UCSD-AML1 (cell line): ENCODE results near the gene OR2S2.
A peak's percentile ranks its signal among the peaks of the same experiment; 100 is the strongest.

Source experiments
- DNase-seq: peaks from one replicate; lab custom pipeline; 2025; ENCODE audit not compliant: unreplicated experiment; lab: John Stamatoyannopoulos, UW

Gene OR2S2

DNA sequence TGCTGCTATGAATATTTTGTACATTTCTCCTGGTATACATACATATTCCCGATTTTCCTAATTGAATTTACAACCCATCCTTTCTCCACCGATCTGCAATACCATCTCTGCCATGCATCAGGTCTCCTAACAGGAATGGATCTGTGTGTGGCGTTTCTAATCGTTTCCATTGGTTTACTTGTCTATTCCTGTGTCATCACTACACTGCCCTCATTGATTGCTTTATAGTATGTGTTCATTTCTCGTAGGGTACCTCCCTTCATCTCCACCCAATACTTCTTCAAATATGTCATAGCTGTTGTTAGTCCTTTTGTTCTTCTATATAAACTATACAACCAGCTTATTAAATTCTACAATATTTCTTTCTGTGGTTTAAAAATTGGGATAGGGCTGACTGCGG is 7.1 kb upstream of the OR2S2 start:
- DNase-seq = no peak

DNA sequence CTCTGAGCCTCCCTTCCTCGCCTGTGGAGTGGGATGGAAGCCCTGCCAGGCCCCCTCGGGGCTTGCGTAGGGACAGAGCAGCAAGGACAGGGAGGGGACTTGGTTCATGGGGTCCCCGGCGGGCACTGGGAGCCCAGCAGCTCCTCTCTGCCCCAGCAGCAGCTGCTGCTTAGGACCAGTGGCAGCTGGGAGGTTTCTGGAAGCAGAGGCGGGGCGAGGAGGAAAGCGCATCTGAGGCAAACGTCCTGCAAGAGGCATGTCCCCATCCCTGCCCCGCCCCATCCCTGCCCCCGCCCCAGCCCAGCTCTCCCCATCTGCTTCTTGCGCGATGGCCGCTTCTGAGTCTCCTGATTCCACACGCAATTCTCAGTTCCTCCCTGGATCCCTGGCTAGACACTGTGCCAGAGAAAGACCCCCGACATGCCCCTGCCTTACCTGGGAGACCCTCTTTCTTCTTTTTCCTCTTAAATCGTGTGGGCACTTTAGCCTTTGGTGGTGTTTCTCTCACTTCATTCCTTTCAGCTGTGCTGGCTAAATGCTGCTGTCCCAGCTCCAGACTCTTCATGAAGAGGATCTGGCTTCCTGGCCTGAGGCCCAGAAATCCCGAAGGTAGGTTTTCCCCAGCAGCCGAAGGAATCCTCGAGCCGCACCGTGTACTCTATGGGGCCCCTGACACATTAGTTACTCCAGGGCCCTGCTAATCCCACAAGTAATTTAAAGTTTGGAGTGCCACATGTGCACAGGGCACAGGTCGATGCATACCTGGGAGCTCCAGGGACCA is 4.4 kb upstream of the OR2S2 start:
- DNase-seq = no peak

DNA sequence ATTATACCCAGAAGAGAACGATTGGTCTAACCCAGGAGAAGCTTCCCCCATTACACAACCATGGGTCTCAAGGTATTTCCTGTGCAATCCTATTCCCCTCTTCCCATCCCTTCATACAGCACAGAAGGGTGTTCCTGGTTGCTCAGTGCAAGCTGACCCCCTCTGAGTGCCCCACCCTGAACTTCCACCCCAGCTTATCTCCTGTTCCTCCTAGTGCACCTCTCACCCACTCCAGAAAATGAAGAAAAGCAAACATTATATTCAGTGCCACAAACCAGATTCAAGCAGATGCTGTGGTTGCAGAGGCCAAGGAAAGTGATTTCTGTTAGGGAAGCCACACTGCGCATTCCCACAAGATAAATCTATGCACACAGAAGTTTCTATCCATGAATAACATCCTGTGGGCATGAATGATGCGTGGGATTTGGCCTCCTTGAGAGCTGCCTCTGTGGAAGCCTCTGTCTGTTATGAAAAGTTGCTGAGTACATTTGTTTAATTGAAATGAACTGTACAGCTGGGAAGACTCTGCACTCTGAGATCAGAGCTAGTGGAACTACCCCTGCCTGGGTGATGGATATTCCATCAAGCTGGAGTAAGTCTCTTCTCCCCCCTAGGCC is 2.2 kb upstream of the OR2S2 start:
- no peak for DNase-seq

DNA sequence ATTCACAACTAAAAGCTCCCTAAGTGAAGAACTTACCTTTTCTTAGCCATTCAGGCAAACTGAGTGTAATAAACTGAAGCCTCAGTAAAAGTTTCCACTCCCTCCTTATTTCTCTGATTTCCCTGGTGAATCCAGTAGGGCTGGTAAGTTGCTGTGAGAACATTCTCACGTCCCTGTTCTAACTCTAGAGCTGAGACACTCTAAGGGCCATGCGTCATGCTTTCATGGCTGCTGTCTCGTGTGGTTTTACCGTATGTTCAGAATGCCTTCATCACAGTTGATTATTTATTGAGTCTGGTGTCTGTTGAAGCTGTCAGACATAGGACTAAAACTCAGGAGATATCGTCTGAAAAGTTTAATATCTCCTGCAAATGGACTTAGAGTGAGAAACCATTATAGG is 1.3 kb downstream of the OR2S2 start:
- DNase-seq = no peak

DNA sequence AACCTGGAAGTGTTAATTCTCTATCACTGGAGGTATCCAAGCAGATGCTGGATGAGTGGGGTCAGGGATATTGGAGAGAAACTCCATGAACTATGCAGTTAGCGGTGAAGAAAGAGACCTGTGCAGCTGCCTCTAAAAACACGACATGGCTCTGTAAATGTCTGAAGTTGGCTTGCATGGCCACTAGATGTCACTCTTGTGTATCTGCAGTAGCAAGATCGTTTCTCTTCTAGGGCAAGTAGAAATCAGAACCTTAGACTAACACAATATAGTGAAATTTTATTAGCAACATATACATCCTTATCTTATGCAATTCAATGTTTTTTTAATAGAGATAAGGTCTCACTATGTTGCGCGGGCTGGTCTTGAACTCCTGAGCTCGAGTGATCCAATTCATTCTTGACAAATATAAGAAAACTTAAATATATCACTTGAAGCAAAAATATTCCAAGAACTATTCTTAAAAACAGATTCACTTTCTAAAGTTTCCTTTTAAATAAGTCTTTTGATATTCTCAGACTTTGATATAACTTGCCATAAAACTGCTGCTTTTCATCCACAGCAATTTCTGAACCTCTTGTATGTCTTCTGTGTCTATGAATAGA is 2.9 kb downstream of the OR2S2 start:
- DNase-seq = no peak

DNA sequence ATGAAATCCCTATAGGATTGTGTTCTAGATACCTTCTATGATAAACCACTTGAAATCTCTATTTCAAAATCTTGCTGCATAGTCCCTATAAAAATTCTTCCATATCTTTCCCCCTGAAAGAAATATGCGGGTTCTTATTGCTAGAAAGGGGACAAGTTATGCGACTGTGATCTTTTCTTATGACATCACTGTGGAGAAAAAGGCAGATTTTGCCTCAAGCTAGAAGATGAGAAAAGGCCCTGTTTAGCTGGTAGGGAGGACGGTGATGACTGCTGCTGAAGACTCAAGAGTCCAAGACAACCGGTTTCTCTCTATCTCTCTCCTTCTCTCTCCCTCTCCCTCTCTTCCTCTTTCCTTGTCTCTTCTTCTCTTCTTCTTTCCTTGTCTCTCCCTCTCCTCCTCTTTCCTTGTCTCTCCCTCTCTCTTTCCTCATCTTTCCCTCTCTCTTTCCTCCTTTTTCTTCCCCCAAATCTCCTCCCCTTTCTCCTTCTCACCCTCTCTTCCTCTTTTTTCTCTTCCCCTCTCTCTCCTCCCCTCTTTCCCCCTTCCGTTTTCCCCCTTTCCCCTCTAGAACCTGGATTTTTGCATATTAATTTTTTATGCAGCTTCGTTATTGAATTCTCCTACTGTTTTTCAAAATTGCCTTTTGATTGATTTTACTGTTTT is 5.3 kb downstream of the OR2S2 start:
- no peak for DNase-seq

DNA sequence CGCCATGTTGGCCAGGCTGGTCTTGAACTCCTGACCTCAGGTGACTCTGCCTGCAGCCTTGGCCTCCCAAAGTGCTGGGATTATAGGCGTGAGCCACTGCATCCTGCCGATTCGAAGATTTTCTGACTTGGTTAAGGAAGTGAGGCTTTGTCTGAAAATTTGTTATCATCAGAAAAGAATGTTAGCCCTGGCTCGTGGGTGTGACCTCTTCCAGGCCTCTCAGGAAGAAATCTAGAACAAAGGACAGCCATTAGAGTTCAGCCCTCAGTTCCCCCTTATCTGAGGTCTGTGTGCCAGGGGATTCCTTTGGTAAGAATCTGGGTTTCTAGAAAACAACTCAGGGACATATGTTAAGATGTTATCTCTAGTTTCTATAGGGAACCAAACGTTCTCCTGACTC is 6.2 kb downstream of the OR2S2 start:
- DNase-seq = no peak

DNA sequence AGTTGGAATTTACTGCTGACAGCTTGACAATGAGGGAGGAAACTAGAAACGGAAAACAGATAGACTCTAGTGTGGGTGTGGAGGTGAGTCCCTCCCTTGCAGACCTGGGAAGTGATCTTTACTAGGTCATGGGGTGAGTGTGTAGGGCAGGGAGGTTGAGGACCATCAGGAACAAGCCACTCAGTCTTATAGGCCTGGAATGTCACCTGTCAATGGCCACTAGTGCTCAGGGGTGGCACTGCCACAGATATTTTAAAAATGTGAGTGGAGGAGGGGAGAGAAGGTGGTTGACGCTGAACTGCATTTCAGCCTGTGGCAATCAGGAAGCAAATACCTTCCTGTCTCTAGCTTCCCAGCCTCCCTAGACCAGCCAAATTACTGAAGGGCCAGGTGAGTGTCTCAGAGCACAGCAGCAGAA is 9.0 kb downstream of the OR2S2 start:
- DNase-seq = no peak

DNA sequence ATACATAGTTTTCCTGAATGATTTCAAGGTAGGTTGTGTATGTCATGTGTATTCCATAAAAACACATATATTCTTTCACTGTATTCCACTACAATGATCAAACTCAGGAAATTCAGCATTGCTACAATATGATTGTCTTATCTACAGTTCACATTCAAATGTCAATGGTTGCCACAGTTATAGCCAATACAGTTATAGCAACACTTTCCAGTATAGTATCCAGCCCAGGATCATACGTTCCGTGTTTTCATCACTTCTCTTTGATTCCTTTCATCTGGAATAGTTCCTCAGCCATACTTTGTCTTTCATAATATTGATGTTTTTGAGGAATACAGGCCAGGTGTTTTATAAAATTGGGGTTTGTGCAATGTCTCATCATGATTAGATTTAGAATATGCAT is 9.5 kb downstream of the OR2S2 start:
- no peak for DNase-seq

DNA sequence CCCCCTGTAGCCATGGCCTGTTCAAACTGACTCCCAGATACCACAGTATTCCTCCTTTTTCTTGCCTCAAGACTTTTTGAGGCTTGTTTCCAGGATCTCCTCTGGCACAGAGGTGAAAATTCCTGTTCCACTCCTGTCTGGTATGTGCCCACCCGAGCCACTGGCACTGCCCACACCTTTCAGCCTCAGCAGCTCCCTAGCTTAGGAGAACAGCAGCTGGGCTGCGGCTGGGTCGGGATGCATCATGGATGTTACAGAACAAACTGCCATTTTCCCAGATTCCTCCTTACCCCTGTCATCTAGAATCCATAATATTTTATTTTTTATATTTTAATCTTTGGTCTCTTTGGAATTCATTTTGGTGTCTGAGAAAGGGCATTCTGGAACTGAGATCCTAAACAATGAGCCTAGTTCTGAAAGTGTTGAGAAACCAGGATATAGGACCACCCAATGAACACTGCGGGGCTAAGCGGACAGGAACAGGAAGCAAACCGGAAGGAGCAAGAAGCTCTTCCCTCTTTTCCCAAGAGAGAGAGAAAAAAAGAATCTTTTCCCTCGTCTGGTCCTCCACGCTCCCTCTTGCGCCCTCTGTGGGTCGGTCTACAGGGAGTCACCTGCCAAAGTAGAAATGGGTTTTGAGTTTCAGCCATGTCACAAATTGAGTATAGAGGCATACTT is 12.5 kb downstream of the OR2S2 start:
- DNase-seq = peak; percentile 70

DNA sequence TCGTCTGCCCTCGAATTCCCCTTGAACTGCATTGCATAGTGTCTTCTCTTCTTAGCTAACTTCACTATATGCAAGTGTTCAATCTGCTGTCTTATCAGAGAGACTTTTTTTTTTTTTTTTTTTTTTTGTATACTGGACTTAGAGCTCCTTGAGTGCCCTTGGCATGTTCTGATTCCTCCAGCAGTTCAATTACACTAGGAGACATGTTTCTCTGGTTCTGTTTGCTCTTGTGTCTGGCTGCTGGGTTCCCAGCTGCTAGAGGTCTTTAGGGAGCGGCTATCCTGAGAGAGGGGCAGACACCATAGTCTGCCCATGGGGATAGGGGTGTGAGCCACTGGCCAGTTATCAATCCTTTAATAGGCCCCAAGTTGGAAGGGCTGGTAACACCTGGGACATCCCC is 13.1 kb downstream of the OR2S2 start:
- no peak for DNase-seq

DNA sequence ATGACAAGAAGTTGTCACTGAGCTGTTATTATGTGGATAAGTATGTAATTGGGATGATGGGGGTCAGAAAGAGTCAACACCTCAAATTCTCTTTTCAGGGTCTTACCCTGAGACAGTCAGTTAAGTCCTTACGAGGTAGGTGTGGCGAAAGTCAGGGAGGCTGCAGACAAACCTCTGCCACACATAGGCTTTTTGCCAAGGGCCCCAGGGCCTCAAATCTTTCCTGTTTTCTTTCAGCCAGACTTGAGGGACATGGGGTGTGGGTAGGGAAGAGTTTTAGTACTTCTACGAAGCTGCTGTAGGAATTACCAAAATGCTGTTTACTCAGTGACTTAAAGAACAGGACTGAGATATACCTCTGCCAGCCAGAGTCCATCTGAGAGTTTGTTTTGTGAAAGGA is 13.8 kb downstream of the OR2S2 start:
- no peak for DNase-seq

DNA sequence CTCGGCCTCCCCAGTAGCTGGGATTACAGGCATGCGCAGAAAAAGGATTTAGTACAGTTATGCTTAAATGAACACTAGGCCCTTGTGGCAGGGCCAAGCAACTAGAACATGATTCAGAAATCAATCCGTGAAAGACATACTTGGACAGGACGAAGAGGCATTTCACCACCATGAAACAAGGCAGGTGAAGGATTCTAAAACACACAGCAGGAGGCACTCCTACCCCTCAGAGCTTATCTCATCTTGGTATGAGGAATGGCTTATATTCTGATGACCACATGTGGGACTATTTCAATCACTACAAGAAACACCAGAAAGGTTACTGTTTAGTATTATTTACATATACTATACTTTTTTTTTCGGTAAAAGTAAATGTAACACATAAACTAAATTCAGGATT is 15.7 kb downstream of the OR2S2 start:
- DNase-seq = no peak

DNA sequence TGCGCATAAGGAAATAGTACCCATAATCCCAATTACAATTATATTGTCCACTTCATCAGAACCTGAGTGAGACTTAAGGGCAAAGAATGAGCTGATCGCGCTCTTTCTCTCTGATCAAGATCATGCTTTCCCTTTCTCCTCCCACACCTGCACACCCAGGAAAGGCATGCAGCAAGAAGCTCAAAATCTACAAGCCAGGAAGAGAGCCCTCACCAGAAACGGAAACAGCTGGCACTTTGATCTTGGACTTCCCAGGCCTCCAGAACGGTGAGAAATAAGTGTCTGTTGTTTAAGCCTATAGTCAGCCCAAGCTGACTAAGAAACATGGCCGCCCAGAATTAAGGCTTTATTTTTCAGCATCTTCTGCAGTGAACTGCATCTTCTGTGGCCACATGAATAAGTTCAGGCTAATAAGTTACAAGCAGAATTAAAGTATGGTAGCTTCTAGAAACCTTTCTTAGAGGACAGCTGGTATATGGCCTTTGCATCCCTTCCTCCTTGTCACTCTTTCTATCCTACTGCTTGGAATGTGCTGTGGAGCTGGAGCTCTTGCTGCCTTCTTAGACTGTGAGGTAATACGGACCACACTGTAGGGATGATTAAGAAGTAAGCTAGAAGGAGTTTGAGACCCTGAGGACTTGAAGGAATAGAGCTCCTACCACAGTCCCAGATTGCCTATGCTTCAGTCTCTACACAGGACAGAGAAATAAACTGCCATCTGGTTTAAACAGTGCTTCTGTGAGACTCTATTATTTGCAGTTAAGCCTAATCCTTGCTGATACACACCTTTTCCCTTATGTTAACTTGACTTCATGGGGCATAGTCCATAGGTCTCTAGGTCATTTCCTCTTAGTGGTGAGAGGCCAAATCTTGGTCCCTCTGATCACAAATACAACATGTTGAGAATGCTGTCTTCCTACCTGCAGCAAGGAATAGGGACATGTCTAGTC is 17.2 kb downstream of the OR2S2 start:
- DNase-seq = no peak

DNA sequence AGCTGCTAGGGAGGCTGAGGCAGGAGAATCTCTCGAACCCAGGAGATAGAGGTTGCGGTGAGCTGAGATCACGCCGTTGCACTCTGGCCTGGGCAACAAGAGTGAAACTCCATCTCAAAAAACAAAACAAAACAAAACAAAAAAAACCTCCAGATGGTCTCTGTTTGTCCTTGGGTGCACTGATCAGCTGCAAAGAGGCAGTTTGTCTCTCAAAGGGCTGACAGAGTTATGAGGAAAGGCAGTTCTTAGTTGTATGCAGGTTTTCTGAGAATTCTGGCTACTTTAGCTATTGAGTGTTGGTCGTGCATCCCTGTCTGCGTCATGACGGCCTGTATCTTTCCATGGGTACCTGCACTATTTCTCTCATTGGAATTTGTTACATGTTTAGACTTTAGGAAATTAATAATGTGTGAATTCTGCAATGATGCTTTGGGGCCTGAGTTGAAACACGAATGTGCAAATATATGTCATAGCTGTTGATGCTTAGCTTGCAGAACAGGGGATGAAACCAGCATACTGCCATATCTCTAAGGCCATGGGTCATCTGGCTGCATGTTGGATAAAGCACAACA is 18.2 kb downstream of the OR2S2 start:
- no peak for DNase-seq

DNA sequence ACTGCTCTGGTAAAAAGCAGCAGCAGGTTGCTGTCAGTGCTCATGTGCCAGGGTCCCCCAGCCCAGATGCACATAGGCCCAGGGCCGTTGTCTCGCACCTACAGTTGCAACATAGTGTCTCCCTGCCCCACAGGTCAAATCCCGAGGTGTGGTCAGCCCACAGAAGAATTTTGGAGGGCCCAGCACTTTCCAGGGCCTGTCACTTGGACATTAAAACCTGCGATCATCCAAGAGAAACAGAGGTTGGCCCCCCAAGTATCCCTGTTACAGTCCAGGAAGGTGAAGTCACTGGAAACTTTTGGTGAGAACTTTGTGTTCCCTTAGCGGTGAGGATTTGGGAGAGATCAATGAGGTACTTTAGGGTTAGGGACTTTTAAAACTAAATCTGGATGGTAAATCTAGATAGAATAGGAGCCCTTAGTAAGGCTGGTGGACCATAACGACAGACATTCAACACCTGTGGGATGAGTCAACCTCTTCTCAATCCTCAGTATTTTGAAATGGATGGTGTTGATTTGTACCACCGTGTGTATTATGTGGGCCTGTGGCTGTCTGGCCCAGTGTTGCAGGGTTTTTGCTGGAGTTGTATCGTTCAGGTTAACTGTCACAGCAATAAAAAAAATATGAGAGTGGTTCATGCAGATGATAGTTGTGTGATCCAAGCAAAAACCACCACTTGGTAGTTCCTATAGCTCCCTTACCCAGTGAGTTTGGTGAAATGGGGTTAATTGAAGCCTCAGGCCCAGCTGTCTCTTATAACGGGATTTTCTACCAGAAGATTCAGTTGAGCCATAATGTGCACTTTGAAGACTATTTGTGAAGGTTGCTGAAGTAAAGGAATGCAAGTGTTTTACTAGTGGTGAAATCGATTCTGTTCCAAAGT is 19.2 kb downstream of the OR2S2 start:
- no peak for DNase-seq

DNA sequence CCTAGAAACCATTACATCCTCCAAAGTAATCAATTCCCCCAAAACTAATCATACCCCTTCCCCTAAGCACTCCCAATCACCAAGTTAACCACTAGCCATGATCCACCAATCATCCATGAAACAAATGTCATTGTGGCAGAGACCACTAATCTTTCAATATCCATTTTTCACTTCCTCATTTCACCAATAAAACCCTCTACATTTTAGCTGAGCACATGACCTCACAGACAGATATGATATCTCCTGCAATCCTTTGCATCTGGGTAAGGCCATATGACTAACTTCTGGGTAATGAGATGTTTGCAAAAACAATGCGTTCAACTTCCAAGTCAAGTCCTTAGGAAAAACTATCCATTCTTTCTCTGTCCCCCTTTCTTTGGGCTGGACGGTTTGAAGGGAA is 20.7 kb downstream of the OR2S2 start:
- DNase-seq = no peak

DNA sequence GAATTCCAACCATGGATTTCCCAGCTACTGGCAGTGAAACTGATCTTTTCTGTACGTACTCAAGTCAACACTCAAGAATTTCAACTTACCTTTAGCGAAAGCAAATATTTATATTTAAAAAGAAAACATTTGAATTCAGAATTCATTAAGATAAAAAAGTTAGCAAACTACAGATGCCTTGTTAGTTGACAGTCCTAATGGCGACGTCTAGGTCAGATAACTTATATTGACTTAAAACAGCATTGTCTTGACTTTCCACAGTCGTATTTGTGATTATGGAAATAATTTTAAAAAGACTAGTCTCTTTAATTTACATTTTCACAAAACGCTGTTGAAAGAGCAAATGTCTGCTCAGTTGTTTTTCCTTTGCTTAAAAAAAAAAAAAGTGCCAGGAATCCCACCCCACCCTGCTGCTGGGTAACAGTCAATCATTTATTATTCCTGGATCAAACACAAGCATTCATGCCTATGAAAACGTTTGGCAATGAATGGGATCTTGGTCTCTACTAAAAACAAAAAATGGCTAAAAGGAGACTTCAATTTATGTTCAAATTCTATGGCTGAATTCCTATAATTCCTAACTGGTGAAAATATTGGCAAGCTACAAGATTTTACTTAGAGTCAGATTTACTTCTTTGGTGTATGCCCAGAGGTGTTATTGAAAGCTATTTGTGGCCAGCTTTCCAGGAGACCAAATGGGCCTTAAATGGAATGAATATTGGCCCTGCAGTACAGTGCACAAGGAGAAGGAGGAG is 22.0 kb downstream of the OR2S2 start:
- DNase-seq = no peak
